Esophagus squamous epithelium (tissue), 5 donors: ENCODE results near the gene USF2. TPM values are rescaled to one million over a fixed set of nuclear protein-coding genes. Genes with fewer than 3 reads are reported as not detected.
A peak's percentile ranks its signal among the peaks of the same experiment; 100 is the strongest.
"Not testable (repeated sequence)": the region's sequence is repeated elsewhere in the genome, so short reads cannot be mapped to it uniquely, and the experiment has no call there.

ENCODE experiments used
- DNase-seq: peaks from one replicate; lab custom pipeline; 2025; lab: John Stamatoyannopoulos, UW
- H3K27ac ChIP-seq, 4 donors: fragments of 200-600 bp; sonication (generic); one replicate each; pipeline ENCODE4 v1.5.1; 2016 to 2019; ENCODE audit warnings: mild to moderate bottlenecking in 1 of 4
- H3K27me3 ChIP-seq, 4 donors: fragments of 200-600 bp; sonication (generic); 1 replicate in 3 of 4; 2 replicates in 1 of 4; pipeline versions ENCODE4 v1.5.1 to v1.6.0; 2017 to 2021; ENCODE audit warnings: antibody characterized with exemption in 1 of 4
- H3K36me3 ChIP-seq, 3 donors: fragments of 200-600 bp; sonication (generic); one replicate each; pipeline ENCODE4 v1.5.1; 2016 to 2019
- H3K4me1 ChIP-seq, 3 donors: fragments of 200-600 bp; sonication (generic); one replicate each; pipeline ENCODE4 v1.5.1; 2017 to 2019
- H3K4me3 ChIP-seq, 4 donors: fragments of 200-600 bp; sonication (generic); 1 replicate in 3 of 4; 2 replicates in 1 of 4; pipeline ENCODE4 v1.5.1; 2016 to 2019; ENCODE audit warnings: mild to moderate bottlenecking in 2 of 4, moderate library complexity in 1 of 4
- H3K9me3 ChIP-seq, 3 donors: fragments of 200-600 bp; sonication (generic); one replicate each; pipeline ENCODE4 v1.5.1; 2016 to 2019
- CTCF ChIP-seq, 6 experiments: fragments of 450-650 bp in 4 of 6; fragments of 200-600 bp in 2 of 6; sonication (generic) in 2 of 6; IDR thresholded peaks; one replicate each; pipeline ENCODE4 v1.5.1; 2016 to 2019; ENCODE audit warnings: antibody characterized with exemption in 6 of 6, mild to moderate bottlenecking in 4 of 6, moderate library complexity in 4 of 6
- POLR2A ChIP-seq, 4 donors: fragments of 450-650 bp; IDR thresholded peaks; one replicate each; pipeline ENCODE4 v1.6.1; 2017; ENCODE audit warnings: antibody characterized with exemption in 4 of 4, mild to moderate bottlenecking in 4 of 4, moderate library complexity in 3 of 4
- WGBS, 2 donors: methylation state at CpG; one replicate each; pipeline ENCODE4 v1.1.5; 2018; 5-methylcytosine and 5-hydroxymethylcytosine counted together
- intact Hi-C: fragments of 100-400 bp; cut with DNase I; formaldehyde crosslinking; loops from one replicate; pipeline ENCODE4 v1.15.0; 2022
- total RNA-seq, 4 donors: library from RNA; depleted of rRNA; stranded (reverse); fragments of >200 nt; gene quantifications; one replicate each; pipeline ENCODE4 v1.1.0, GENCODE V29; 2016
- donor health status: DM: yes; HTN: yes; CAD: no.

USF2 gene
- total RNA-seq, 4 donors from 2014 or later, result 56.1 to 79.7 (median 59.0) TPM

DNA sequence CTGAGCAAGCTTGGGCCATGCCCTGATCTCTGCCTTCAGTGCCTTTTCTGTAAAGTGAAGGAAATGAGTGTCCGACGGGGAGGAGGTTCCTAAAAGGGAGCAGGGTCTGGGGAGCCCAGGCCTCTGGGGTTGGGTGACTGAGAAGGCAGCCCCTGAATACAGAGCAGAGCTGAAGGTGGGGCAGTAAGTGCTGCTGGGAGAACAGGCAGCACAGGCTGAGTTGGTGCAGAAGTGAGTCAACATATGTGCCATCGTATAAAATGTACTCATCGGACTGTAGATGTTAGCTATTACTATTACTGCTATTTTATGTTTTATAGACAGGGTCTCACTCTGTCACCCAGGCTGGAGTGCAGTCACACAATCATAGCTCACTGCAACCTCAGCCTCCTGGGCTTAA lies 12.5 kb downstream of the USF2 start:
- no peak for DNase-seq
- TF ChIP-seq CTCF (IDR thresholded peaks at IDR 0.05), result no peak
- no peak for TF ChIP-seq POLR2A (IDR thresholded peaks at IDR 0.05)
- Histone ChIP-seq H3K27me3 (peaks cover 0 to 31% (median 0%) of the 10 kb centered on the region in 4 donors), H3K36me3 (peaks cover 20 to 39% (median 22%) of the 10 kb centered on the region in 3 donors), H3K9me3 (no peaks in the 10 kb centered on the region), H3K27ac (peak overlapping the region in 1 of 4 donors; percentile 16), H3K4me1 (peaks cover 4 to 31% (median 8%) of the 10 kb centered on the region in 3 donors), H3K4me3 (no peak overlapping the region)
- WGBS, 2 donors, result 35 to 46% methylated on average over 2 to 4 of the region's 4 CpGs
- intact Hi-C loops, result no loop called here

DNA sequence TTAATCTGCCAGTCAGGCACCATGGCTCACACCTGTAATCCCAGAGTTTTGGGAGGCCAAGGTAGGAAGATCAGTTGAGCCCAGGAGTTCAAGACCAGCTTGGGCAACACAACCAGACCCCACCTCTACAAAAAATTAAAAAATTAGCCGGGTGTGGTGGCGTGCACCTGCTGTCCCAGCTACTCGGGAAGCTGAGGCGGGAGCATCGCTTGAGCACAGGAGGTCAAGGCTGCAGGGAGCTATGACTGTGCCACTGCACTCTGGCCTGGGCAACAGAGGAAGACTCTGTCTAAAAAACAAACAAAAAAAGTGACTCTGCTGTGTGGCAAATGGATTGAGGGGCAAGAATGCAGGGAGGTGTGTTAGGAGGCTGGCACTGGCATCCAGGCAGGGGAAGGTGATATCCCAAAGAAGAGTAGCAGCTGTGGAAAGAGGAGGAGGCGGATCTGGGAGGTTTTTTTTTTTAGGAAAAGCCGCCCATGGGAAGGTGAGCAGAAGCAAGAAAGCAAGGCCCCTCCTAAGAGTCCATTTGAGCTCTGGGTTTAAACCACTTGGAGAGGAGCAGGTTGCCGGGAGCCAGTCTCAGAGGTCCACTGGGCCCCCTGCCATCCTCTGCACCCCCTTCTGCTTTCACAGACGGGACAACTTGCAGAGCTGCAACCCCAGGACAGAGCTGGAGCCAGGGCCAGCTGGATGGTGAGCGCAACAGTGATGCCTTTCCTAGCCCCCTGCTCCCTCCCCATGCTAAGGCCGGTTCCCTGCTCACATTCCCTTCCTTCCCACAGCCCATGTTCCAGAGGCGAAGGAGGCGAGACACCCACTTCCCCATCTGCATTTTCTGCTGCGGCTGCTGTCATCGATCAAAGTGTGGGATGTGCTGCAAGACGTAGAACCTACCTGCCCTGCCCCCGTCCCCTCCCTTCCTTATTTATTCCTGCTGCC lies 15.7 kb downstream of the USF2 start:
- intact Hi-C loops, result no loop called here
- H3K4me3 ChIP-seq, result no peak overlapping the region
- TF ChIP-seq POLR2A (IDR thresholded peaks at IDR 0.05) (no peak), CTCF (IDR thresholded peaks at IDR 0.05) (no peak)
- no peaks in the 10 kb centered on the region for H3K9me3 ChIP-seq
- peaks cover 0 to 50% (median 0%) of the 10 kb centered on the region in 4 donors for H3K27me3 ChIP-seq
- H3K36me3 ChIP-seq, result peaks cover 0 to 8% (median 4%) of the 10 kb centered on the region in 3 donors
- 63 to 87% methylated on average over 13 to 16 of the region's 17 CpGs for WGBS, 2 donors
- no peak overlapping the region for H3K27ac ChIP-seq
- DNase-seq, result no peak
- H3K4me1 ChIP-seq, result peaks cover 4 to 31% (median 8%) of the 10 kb centered on the region in 3 donors

DNA sequence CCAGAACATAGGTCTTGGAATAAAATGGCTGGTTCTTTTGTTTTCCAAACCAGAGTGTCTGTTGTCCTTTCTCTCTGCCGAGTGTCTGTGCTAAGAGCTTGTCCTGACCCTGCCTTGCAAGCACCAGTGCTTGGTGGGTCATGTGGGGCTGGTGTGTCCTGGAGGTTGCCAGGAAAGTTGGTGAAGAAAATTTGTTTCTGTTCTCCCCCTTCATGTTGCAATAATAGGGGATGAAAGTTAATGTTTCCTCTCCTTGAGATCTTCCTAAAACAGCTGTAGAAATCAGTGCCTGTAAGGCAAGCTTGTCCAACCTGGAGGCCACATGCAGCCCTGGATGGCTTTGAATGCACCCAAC lies 16.3 kb downstream of the USF2 start:
- intact Hi-C loops, result no loop called here
- Histone ChIP-seq H3K4me3 (no peak overlapping the region), H3K27me3 (peaks cover 0 to 56% (median 0%) of the 10 kb centered on the region in 4 donors), H3K9me3 (no peaks in the 10 kb centered on the region), H3K4me1 (peaks cover 4 to 27% (median 8%) of the 10 kb centered on the region in 3 donors), H3K27ac (no peak overlapping the region), H3K36me3 (peaks cover 0 to 2% (median 0%) of the 10 kb centered on the region in 3 donors)
- TF ChIP-seq CTCF (IDR thresholded peaks at IDR 0.05) (no peak), POLR2A (IDR thresholded peaks at IDR 0.05) (no peak)
- DNase-seq, result no peak
- WGBS, 2 donors, result 9 to 33% methylated on average over 1 of the region's 1 CpG

- DNase-seq, H3K36me3 ChIP-seq, H3K27ac ChIP-seq, H3K9me3 ChIP-seq, H3K4me3 ChIP-seq, intact Hi-C loops: not testable (repeated sequence)
- 81 to 91% methylated on average over 3 of the region's 3 CpGs for WGBS, 2 donors
- H3K4me1 ChIP-seq, result peaks cover 4 to 24% (median 8%) of the 10 kb centered on the region in 3 donors
- peaks cover 0 to 60% (median 0%) of the 10 kb centered on the region in 4 donors for H3K27me3 ChIP-seq
These were observed 16.7 kb downstream of the USF2 start for GRCh38 chr19:35285465-35285864.

- H3K27ac ChIP-seq, intact Hi-C loops, H3K4me3 ChIP-seq, DNase-seq, H3K9me3 ChIP-seq, H3K36me3 ChIP-seq: not testable (repeated sequence)
- 50 to 69% methylated on average over 5 of the region's 5 CpGs for WGBS, 2 donors
- Histone ChIP-seq H3K27me3 (peaks cover 0 to 66% (median 0%) of the 10 kb centered on the region in 4 donors), H3K4me1 (peaks cover 4 to 17% (median 8%) of the 10 kb centered on the region in 3 donors)
These were observed 17.3 kb downstream of the USF2 start for GRCh38 chr19:35286101-35286500.

DNA sequence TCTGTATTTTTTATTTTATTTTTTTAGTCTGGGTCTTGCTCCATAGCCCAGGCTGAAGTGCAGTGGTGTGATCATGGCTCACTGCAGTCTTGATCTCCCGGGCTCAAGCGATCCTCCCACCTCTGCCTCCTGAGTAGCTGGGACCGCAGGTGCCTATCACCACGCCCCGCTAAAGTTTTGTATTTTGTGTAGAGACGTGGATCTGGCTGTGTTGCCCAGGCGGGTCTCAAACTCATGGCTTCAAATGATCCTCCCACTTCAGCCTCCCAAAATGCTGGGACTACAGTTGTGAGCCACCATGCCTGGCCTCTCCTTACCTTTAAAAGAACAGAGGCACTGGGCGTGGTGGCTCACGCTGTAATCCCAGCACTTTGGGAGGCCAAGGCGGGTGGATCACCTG lies 19.0 kb downstream of the USF2 start:
- H3K27ac ChIP-seq, result no peak overlapping the region

More for the DNA sequence above, 19.0 kb downstream of the USF2 start:
- Histone ChIP-seq H3K27me3 (peaks cover 0 to 75% (median 2%) of the 10 kb centered on the region in 4 donors), H3K4me1 (peaks cover 0 to 1% (median 0%) of the 10 kb centered on the region in 3 donors), H3K36me3 (no peaks in the 10 kb centered on the region), H3K4me3 (no peak overlapping the region), H3K9me3 (no peaks in the 10 kb centered on the region)
- DNase-seq, result no peak
- intact Hi-C loops, result no loop called here
- WGBS, 2 donors, result 81 to 88% methylated on average over 5 to 7 of the region's 10 CpGs
- no peak for TF ChIP-seq POLR2A (IDR thresholded peaks at IDR 0.05)
- no peak for TF ChIP-seq CTCF (IDR thresholded peaks at IDR 0.05)
